WTC11 (cell line): Measurements from ENCODE around the gene CDA. TPM values are rescaled to one million over a fixed set of nuclear protein-coding genes. Genes with fewer than 3 reads are reported as not detected.

Experiments
- ATAC-seq: fragments of 200-7000 bp; cut with Tn5 transposase; 2 replicates; pipeline ENCODE4 v1.10.0; 2021; ENCODE audit warnings: mild to moderate bottlenecking, moderate library complexity
- CTCF ChIA-PET: fragments of 300-600 bp; sonication (Branson Sonifier 250); formaldehyde crosslinking; loops from one replicate; lab custom pipeline; 2021; ENCODE audit warnings: antibody characterized with exemption; lab: Charles Lee
- POLR2A ChIA-PET: fragments of 350-600 bp; sonication (Branson Sonifier 250); formaldehyde crosslinking; loops from one replicate; lab custom pipeline; 2021; ENCODE audit warnings: antibody characterized with exemption; lab: Charles Lee
- DNase-seq: peaks from one replicate; pipeline ENCODE4 v3.0.0; 2021; ENCODE audit warnings: low spot score
- H3K27ac Mint-ChIP-seq: 2 replicates; pipeline ENCODE4 v1.8.0; 2021; ENCODE audit warnings: mixed read lengths
- H3K27me3 Mint-ChIP-seq: 2 replicates; pipeline ENCODE4 v1.8.0; 2021; ENCODE audit warnings: low read depth, mild to moderate bottlenecking, moderate library complexity, mixed read lengths
- H3K36me3 Mint-ChIP-seq: 2 replicates; pipeline ENCODE4 v1.8.0; 2021; ENCODE audit warnings: mixed read lengths
- H3K4me1 Mint-ChIP-seq: 2 replicates; pipeline ENCODE4 v1.8.0; 2022; ENCODE audit warnings: mixed read lengths
- H3K4me3 Mint-ChIP-seq: 2 replicates; pipeline ENCODE4 v1.8.0; 2021; ENCODE audit warnings: mild to moderate bottlenecking, moderate library complexity, mixed read lengths
- H3K9me3 Mint-ChIP-seq: 2 replicates; pipeline ENCODE4 v1.8.0; 2021; ENCODE audit warnings: mixed read lengths
- CREB1 ChIP-seq: sonication (generic); formaldehyde crosslinking; IDR thresholded peaks from 2 replicates; pipeline ENCODE4 v1.8.0; 2023; ENCODE audit warnings: mild to moderate bottlenecking, missing genetic modification reagents
- ELF4 ChIP-seq: sonication (generic); formaldehyde crosslinking; IDR thresholded peaks from 2 replicates; pipeline ENCODE4 v1.8.1; 2022; ENCODE audit warnings: low read depth, mild to moderate bottlenecking, moderate library complexity, missing genetic modification reagents
- EMX1 ChIP-seq: fragments of 250-450 bp; sonication (Bioruptor Pico); IDR thresholded peaks from 2 replicates; pipeline ENCODE4 v1.8.0; 2021; ENCODE audit warnings: mild to moderate bottlenecking
- FOXK1 ChIP-seq: sonication (generic); formaldehyde crosslinking; IDR thresholded peaks from 2 replicates; pipeline ENCODE4 v1.8.0; 2022; ENCODE audit warnings: mild to moderate bottlenecking, moderate library complexity, missing genetic modification reagents
- GABPB1 ChIP-seq: sonication (generic); formaldehyde crosslinking; IDR thresholded peaks from 2 replicates; pipeline ENCODE4 v1.8.1; 2023; ENCODE audit warnings: mild to moderate bottlenecking, missing genetic modification reagents
- GTF2I ChIP-seq: fragments of 250-450 bp; sonication (Bioruptor Pico); conservative IDR thresholded peaks from 2 replicates; pipeline ENCODE4 v1.4.0; 2021; ENCODE audit warnings: mild to moderate bottlenecking
- MYBL2 ChIP-seq: sonication (generic); formaldehyde crosslinking; IDR thresholded peaks from 2 replicates; pipeline ENCODE4 v1.8.1; 2023; ENCODE audit warnings: mild to moderate bottlenecking, moderate library complexity, missing genetic modification reagents
- SP1 ChIP-seq: sonication (generic); formaldehyde crosslinking; conservative IDR thresholded peaks from 2 replicates; pipeline ENCODE4 v1.8.1; 2022; ENCODE audit warnings: missing genetic modification reagents
- total RNA-seq: library from RNA; stranded (reverse); gene quantifications from 3 replicates; pipeline ENCODE4 v1.2.3, GENCODE V29; 2021
- TF ChIP-seq, protein P1 (sequence below): sonication (generic); formaldehyde crosslinking; IDR thresholded peaks from 2 replicates; pipeline ENCODE4 v1.8.1; 2022; ENCODE audit warnings: low read depth, missing genetic modification reagents, borderline replicate concordance
- TF ChIP-seq, protein P2 (sequence below): fragments of 250-450 bp; sonication (Bioruptor Pico); IDR thresholded peaks from 2 replicates; pipeline ENCODE4 v1.9.0; 2021; ENCODE audit warnings: moderate library complexity, mild to moderate bottlenecking, inconsistent platforms, borderline replicate concordance
- TF ChIP-seq, protein P3 (sequence below): sonication (generic); formaldehyde crosslinking; IDR thresholded peaks from 2 replicates; pipeline ENCODE4 v1.8.0; 2022; ENCODE audit warnings: mild to moderate bottlenecking, missing genetic modification reagents
- TF ChIP-seq, protein P4 (sequence below): sonication (generic); formaldehyde crosslinking; IDR thresholded peaks from 2 replicates; pipeline ENCODE4 v1.8.0; 2023; ENCODE audit warnings: missing genetic modification reagents
- TF ChIP-seq, protein P5 (sequence below): fragments of 250-450 bp; sonication (Bioruptor Pico); IDR thresholded peaks from 2 replicates; pipeline ENCODE4 v1.9.0; 2021; ENCODE audit warnings: mild to moderate bottlenecking
- TF ChIP-seq, protein P6 (sequence below): sonication (generic); formaldehyde crosslinking; IDR thresholded peaks from 2 replicates; pipeline ENCODE4 v1.8.1; 2023; ENCODE audit warnings: mild to moderate bottlenecking, moderate library complexity, missing genetic modification reagents
- TF ChIP-seq, protein P7 (sequence below): sonication (generic); formaldehyde crosslinking; IDR thresholded peaks from 2 replicates; pipeline ENCODE4 v1.8.1; 2023; ENCODE audit warnings: mild to moderate bottlenecking, missing genetic modification reagents, borderline replicate concordance

The CDA gene
- total RNA-seq, 1 experiment from 2014 or later: 12.5 TPM

DNA sequence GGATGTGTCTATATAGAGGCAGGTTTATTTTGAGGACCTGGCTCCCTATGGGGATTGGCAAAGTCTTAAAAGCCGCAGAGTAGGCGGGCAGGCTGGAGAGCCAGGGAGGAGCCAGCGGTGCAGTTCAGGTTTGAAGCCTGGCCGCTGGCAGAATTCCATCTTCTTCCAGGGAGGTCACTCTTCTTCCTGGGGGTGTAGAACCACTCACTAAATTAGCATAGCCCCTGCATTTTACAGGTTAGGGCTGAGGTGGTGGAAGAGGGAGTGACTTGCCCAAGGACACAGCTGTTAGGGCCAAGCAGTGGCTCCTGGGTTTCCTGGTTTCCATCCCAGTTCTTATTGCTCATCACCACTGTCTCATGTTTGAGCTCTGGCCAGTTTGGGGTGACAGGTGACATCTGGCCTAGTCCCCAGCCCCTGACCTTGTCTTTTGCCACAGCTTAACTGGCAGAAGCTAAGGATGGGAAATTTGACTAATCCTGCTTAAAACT, 45.7 kb downstream of the CDA start (continued):
- TF ChIP-seq, protein P1, sequence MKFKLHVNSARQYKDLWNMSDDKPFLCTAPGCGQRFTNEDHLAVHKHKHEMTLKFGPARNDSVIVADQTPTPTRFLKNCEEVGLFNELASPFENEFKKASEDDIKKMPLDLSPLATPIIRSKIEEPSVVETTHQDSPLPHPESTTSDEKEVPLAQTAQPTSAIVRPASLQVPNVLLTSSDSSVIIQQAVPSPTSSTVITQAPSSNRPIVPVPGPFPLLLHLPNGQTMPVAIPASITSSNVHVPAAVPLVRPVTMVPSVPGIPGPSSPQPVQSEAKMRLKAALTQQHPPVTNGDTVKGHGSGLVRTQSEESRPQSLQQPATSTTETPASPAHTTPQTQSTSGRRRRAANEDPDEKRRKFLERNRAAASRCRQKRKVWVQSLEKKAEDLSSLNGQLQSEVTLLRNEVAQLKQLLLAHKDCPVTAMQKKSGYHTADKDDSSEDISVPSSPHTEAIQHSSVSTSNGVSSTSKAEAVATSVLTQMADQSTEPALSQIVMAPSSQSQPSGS: no peak

DNA sequence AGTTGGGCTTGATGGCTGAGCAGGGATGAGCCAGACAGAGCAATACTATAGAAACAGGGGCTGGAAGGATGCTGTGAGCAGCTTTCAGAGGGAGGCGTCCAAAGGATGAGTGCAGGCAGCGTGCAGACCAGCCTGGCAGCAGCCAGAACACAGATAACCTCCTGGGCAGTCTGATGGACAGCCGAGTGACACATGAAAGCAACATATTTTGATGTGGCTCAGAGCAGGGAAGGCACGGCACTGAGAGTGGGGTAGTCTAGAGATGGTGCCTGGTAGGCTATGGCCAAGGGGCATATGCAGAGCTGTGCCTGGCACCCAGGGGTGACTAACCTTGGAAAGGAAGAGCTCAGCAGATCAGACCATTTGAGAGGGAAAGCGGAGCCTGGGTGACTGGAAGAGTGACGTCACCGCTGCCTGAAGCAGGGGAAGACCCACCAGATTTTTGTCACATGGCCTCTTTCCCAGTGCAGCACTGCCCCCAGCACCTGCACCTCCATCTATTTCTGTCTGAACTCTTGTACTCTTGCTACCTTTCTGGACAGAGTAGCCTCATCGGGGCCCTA, 48.0 kb downstream of the CDA start:
- POLR2A ChIA-PET: no interaction called here
- TF ChIP-seq GTF2I (CRISPR knock-in tag): no peak
- no peak for TF ChIP-seq FOXK1 (CRISPR knock-in tag)
- TF ChIP-seq MYBL2 (CRISPR knock-in tag): no peak
- TF ChIP-seq, protein P2, sequence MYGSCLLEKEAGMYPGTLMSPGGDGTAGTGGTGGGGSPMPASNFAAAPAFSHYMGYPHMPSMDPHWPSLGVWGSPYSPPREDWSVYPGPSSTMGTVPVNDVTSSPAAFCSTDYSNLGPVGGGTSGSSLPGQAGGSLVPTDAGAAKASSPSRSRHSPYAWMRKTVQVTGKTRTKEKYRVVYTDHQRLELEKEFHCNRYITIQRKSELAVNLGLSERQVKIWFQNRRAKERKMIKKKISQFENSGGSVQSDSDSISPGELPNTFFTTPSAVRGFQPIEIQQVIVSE (CRISPR knock-in tag): no peak
- TF ChIP-seq, protein P3, sequence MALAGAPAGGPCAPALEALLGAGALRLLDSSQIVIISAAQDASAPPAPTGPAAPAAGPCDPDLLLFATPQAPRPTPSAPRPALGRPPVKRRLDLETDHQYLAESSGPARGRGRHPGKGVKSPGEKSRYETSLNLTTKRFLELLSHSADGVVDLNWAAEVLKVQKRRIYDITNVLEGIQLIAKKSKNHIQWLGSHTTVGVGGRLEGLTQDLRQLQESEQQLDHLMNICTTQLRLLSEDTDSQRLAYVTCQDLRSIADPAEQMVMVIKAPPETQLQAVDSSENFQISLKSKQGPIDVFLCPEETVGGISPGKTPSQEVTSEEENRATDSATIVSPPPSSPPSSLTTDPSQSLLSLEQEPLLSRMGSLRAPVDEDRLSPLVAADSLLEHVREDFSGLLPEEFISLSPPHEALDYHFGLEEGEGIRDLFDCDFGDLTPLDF (CRISPR knock-in tag): no peak
- no peak for TF ChIP-seq ELF4 (CRISPR knock-in tag)
- TF ChIP-seq, protein P4, sequence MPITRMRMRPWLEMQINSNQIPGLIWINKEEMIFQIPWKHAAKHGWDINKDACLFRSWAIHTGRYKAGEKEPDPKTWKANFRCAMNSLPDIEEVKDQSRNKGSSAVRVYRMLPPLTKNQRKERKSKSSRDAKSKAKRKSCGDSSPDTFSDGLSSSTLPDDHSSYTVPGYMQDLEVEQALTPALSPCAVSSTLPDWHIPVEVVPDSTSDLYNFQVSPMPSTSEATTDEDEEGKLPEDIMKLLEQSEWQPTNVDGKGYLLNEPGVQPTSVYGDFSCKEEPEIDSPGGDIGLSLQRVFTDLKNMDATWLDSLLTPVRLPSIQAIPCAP (CRISPR knock-in tag): no peak
- TF ChIP-seq, protein P5, sequence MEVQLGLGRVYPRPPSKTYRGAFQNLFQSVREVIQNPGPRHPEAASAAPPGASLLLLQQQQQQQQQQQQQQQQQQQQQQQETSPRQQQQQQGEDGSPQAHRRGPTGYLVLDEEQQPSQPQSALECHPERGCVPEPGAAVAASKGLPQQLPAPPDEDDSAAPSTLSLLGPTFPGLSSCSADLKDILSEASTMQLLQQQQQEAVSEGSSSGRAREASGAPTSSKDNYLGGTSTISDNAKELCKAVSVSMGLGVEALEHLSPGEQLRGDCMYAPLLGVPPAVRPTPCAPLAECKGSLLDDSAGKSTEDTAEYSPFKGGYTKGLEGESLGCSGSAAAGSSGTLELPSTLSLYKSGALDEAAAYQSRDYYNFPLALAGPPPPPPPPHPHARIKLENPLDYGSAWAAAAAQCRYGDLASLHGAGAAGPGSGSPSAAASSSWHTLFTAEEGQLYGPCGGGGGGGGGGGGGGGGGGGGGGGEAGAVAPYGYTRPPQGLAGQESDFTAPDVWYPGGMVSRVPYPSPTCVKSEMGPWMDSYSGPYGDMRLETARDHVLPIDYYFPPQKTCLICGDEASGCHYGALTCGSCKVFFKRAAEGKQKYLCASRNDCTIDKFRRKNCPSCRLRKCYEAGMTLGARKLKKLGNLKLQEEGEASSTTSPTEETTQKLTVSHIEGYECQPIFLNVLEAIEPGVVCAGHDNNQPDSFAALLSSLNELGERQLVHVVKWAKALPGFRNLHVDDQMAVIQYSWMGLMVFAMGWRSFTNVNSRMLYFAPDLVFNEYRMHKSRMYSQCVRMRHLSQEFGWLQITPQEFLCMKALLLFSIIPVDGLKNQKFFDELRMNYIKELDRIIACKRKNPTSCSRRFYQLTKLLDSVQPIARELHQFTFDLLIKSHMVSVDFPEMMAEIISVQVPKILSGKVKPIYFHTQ (CRISPR knock-in tag): no peak
- no peak for TF ChIP-seq CREB1 (CRISPR knock-in tag)
- no peak for TF ChIP-seq SP1
- TF ChIP-seq, protein P6, sequence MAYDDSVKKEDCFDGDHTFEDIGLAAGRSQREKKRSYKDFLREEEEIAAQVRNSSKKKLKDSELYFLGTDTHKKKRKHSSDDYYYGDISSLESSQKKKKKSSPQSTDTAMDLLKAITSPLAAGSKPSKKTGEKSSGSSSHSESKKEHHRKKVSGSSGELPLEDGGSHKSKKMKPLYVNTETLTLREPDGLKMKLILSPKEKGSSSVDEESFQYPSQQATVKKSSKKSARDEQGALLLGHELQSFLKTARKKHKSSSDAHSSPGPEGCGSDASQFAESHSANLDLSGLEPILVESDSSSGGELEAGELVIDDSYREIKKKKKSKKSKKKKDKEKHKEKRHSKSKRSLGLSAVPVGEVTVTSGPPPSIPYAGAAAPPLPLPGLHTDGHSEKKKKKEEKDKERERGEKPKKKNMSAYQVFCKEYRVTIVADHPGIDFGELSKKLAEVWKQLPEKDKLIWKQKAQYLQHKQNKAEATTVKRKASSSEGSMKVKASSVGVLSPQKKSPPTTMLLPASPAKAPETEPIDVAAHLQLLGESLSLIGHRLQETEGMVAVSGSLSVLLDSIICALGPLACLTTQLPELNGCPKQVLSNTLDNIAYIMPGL: no peak
- no peak for TF ChIP-seq GABPB1 (CRISPR knock-in tag)
- TF ChIP-seq, protein P7, sequence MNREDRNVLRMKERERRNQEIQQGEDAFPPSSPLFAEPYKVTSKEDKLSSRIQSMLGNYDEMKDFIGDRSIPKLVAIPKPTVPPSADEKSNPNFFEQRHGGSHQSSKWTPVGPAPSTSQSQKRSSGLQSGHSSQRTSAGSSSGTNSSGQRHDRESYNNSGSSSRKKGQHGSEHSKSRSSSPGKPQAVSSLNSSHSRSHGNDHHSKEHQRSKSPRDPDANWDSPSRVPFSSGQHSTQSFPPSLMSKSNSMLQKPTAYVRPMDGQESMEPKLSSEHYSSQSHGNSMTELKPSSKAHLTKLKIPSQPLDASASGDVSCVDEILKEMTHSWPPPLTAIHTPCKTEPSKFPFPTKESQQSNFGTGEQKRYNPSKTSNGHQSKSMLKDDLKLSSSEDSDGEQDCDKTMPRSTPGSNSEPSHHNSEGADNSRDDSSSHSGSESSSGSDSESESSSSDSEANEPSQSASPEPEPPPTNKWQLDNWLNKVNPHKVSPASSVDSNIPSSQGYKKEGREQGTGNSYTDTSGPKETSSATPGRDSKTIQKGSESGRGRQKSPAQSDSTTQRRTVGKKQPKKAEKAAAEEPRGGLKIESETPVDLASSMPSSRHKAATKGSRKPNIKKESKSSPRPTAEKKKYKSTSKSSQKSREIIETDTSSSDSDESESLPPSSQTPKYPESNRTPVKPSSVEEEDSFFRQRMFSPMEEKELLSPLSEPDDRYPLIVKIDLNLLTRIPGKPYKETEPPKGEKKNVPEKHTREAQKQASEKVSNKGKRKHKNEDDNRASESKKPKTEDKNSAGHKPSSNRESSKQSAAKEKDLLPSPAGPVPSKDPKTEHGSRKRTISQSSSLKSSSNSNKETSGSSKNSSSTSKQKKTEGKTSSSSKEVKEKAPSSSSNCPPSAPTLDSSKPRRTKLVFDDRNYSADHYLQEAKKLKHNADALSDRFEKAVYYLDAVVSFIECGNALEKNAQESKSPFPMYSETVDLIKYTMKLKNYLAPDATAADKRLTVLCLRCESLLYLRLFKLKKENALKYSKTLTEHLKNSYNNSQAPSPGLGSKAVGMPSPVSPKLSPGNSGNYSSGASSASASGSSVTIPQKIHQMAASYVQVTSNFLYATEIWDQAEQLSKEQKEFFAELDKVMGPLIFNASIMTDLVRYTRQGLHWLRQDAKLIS (CRISPR knock-in tag): no peak
- no peak for TF ChIP-seq EMX1 (CRISPR knock-in tag)

More for the DNA sequence above, 48.0 kb downstream of the CDA start:
- no peak overlapping the region for H3K27ac Mint-ChIP-seq
- H3K4me1 Mint-ChIP-seq: peaks cover 19% of the 10 kb centered on the region
- CTCF ChIA-PET: interaction anchor here (1.3 to 1.8 kb wide), 2 partner anchors 24 to 62 kb away, joined by 4 to 6 read pairs; partner anchors contain the start of gene DDOST
- no peaks in the 10 kb centered on the region for H3K9me3 Mint-ChIP-seq
- H3K27me3 Mint-ChIP-seq: peaks cover 6% of the 10 kb centered on the region; the same call in 1 of the 2 replicates
- ATAC-seq (no peak), DNase-seq (no peak)
- H3K4me3 Mint-ChIP-seq: no peak overlapping the region
- H3K36me3 Mint-ChIP-seq: peaks cover 6% of the 10 kb centered on the region; the same call in 1 of the 2 replicates
